Measurements from ENCODE around the gene ZSWIM4.

Gene ZSWIM4

GRCh38 chr19:13873834-13874515, 78.7 kb downstream of the ZSWIM4 start:
- DNase-seq (ENCODE audit: low read depth in 2 of 2): no peak

DNA sequence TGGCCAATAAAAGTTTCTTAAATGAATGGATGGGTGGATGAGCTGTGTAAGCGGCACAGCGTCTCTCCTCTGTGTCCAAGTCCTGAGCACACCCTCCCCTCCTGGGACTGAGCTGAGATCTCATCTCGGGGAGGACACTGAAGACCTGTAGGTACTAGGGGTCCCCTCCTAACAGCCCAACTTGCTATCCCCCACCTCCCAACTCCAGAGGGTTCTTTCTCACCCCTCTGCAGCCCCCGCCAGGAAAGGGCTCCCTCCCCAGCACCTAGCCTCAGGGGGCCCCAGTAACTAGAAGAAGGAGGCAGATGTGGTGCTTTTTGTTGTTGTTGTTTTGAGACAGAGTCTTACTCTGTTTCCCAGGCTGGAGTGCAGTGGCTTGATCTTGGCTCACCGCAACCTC, 80.6 kb downstream of the ZSWIM4 start:
- DNase-seq (ENCODE audit: low read depth in 2 of 2): no peak

DNA sequence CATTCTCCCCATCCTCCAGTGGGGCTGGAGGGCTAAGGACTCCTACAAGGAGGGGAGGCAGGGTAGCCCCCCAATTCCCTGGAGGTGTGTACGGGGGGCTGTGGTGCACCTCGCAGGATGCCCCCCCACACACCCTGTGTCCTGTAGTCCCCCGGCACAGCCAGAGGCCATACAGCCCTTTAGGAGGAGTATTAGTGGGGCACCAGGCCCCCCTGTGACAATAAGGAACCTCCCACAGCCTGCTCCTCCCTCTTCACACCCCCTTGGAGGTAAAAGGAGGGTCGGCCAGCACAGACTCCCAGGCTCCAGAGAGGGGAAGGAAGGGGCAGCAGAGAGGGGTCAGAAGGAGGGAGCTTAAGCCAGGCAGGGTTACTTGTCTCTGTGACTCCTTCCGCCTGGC, 81.6 kb downstream of the ZSWIM4 start, which contains the start of gene NANOS3:
NANOS3 (plus strand) TSS at position 301 of the 400 bp plus-strand sequence. CDS start 115 bp downstream, outside the sequence.
- no peak for DNase-seq (ENCODE audit: low read depth in 2 of 2)

DNA sequence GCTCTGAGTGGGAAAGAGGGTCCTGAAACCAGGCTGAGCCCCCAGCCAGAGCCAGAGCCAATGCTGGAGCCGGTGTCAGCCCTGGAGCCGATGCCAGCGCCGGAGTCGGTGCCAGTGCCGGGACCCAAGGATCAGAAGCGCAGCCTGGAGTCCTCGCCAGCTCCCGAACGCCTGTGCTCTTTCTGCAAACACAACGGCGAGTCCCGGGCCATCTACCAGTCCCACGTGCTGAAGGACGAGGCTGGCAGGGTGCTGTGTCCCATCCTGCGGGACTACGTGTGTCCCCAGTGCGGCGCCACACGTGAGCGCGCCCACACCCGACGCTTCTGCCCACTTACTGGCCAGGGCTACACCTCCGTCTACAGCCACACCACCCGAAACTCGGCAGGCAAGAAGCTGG, 82.1 kb downstream of the ZSWIM4 start:
- no peak for DNase-seq (ENCODE audit: low read depth in 2 of 2)

- DNase-seq (ENCODE audit: low read depth in 2 of 2): peak; percentile 96 to 97
Measured at GRCh38 chr19:13880059-13881043, 85.1 kb downstream of the ZSWIM4 start.

DNA sequence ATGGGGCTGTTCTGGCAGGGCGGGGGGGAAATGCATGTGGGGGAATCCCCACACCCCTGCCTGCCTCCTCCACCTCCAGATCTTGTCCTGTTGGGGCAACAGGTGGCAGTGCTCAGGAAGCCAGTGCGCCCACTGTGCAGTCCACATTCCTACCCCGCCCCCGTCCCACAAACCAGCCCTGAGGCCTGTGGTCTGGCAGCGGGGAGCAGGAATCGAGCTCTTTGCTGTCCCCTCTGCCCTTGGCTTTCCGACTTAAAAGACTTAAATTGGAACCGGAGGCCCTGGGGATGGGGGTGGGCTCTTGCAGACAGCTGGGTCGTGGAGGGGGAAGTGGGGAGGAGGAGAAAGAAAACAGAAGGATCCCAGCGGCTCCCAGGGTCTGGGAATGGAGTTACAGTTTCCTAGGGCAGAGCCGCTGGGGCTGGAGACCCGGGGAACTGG, 86.0 kb downstream of the ZSWIM4 start:
- DNase-seq (ENCODE audit: low read depth in 2 of 2): no peak

All from stimulated activated CD8-positive, alpha-beta memory T cell treated with anti-CD3 and anti-CD28 coated beads, Interleukin-15, amount 100 ng/mL, for 4 hours (primary cell).